K562 (cell line): ENCODE results near the gene LRRC8C. TPM values are rescaled to one million over a fixed set of nuclear protein-coding genes. Genes with fewer than 3 reads are reported as not detected.
A peak's percentile ranks its signal among the peaks of the same experiment; 100 is the strongest.

ENCODE experiments used
- ARID4B ChIP-seq: sonication (generic); formaldehyde crosslinking; IDR thresholded peaks from 2 replicates; pipeline ENCODE4 v1.8.0; 2022; ENCODE audit warnings: mild to moderate bottlenecking, missing genetic modification reagents
- ATF2 ChIP-seq: sonication (generic); formaldehyde crosslinking; IDR thresholded peaks from 2 replicates; pipeline ENCODE4 v1.8.1; 2022; ENCODE audit warnings: missing genetic modification reagents
- ATF4 ChIP-seq: fragments of 450-650 bp; formaldehyde crosslinking; IDR thresholded peaks from 2 replicates; pipeline ENCODE4 v1.4.0; 2022; ENCODE audit warnings: mild to moderate bottlenecking, moderate library complexity
- CTBP1 ChIP-seq: fragments of 450-650 bp; IDR thresholded peaks from 2 replicates; pipeline ENCODE4 v1.6.1; 2016; ENCODE audit warnings: borderline replicate concordance
- ERF ChIP-seq: fragments of 450-650 bp; formaldehyde crosslinking; IDR thresholded peaks from 2 replicates; pipeline ENCODE4 v1.4.0; 2020; ENCODE audit warnings: mild to moderate bottlenecking, mixed read lengths
- EZH2 ChIP-seq: IDR thresholded peaks from 2 replicates; pipeline ENCODE4 v1.6.1; 2012; ENCODE audit warnings: low read depth, mild to moderate bottlenecking, inconsistent platforms, low read length, borderline replicate concordance
- GABPB1 ChIP-seq: sonication (generic); formaldehyde crosslinking; IDR thresholded peaks from 2 replicates; pipeline ENCODE4 v1.8.0; 2022; ENCODE audit warnings: mild to moderate bottlenecking, missing genetic modification reagents
- GABPB2 ChIP-seq: fragments of 250-450 bp; sonication (Bioruptor Pico); conservative IDR thresholded peaks from 2 replicates; pipeline ENCODE4 v1.5.1; 2021; ENCODE audit warnings: mild to moderate bottlenecking
- JUN ChIP-seq, 2 experiments: sonication (generic) in 1 of 2; formaldehyde crosslinking in 1 of 2; IDR thresholded peaks; 2 replicates each; pipeline versions ENCODE4 v1.6.1 to v1.8.0; 2012 to 2022; ENCODE audit warnings: borderline replicate concordance in 2 of 2, mild to moderate bottlenecking in 2 of 2, improper control_type of control experiment in 1 of 2, low read depth in 1 of 2, low read length in 1 of 2, missing genetic modification reagents in 1 of 2
- KAT8 ChIP-seq: fragments of 450-650 bp; IDR thresholded peaks from 2 replicates; pipeline ENCODE4 v1.6.1; 2016; ENCODE audit warnings: low read depth, mild to moderate bottlenecking
- L3MBTL2 ChIP-seq: fragments of 450-650 bp; IDR thresholded peaks from 2 replicates; pipeline ENCODE4 v1.6.1; 2016; ENCODE audit warnings: mild to moderate bottlenecking, moderate library complexity
- MED1 ChIP-seq: sonication (generic); formaldehyde crosslinking; IDR thresholded peaks from 2 replicates; pipeline ENCODE4 v1.8.1; 2023; ENCODE audit warnings: missing genetic modification reagents, borderline replicate concordance
- MEF2D ChIP-seq: conservative IDR thresholded peaks from 2 replicates; pipeline ENCODE4 v1.6.1; 2016; ENCODE audit warnings: low read depth, missing genetic modification characterization, missing compliant biosample characterization
- NELFE ChIP-seq: IDR thresholded peaks from 2 replicates; pipeline ENCODE4 v1.6.1; 2011; ENCODE audit warnings: mild to moderate bottlenecking; ENCODE audit not compliant: insufficient read depth, insufficient read length
- NR1H2 ChIP-seq: sonication (generic); formaldehyde crosslinking; IDR thresholded peaks from 2 replicates; pipeline ENCODE4 v1.4.0; 2020; ENCODE audit warnings: mild to moderate bottlenecking, missing genetic modification reagents
- POLR2A ChIP-seq: fragments of 450-650 bp; conservative IDR thresholded peaks from 2 replicates; pipeline ENCODE4 v1.6.1; 2016
- RAD21 ChIP-seq, 2 experiments: fragments of 250-450 bp in 1 of 2; fragments of 450-650 bp in 1 of 2; sonication (Bioruptor Pico) in 1 of 2; formaldehyde crosslinking in 1 of 2; IDR thresholded peaks in 1 of 2; conservative IDR thresholded peaks in 1 of 2; 2 replicates each; pipeline versions ENCODE4 v1.4.0 to v1.8.0; 2020 to 2022; ENCODE audit warnings: mild to moderate bottlenecking in 2 of 2, moderate library complexity in 1 of 2
- SMARCE1 ChIP-seq: fragments of 450-650 bp; IDR thresholded peaks from 2 replicates; pipeline ENCODE4 v1.7.1; 2016; ENCODE audit warnings: mild to moderate bottlenecking
- VEZF1 ChIP-seq: fragments of 200-800 bp; sonication (Bioruptor generic); IDR thresholded peaks from 2 replicates; pipeline ENCODE4 v1.6.1; 2017; ENCODE audit warnings: missing genetic modification characterization, missing compliant biosample characterization
- ZFP30 ChIP-seq: fragments of 250-450 bp; sonication (Bioruptor Pico); IDR thresholded peaks from 2 replicates; pipeline ENCODE4 v1.8.0; 2022; ENCODE audit warnings: moderate library complexity, mild to moderate bottlenecking, inconsistent platforms, borderline replicate concordance
- ZFX ChIP-seq: sonication (generic); formaldehyde crosslinking; IDR thresholded peaks from 2 replicates; pipeline ENCODE4 v1.8.0; 2022; ENCODE audit warnings: mild to moderate bottlenecking, missing genetic modification reagents, moderate library complexity
- polyA plus RNA-seq, 8 experiments: library from polyadenylated mRNA; depleted of rRNA in 4 of 8; stranded (reverse) in 5 of 8; unstranded in 3 of 8; fragments of >200 nt; fragmentation: Nextera tagmentation in 2 of 8; fragmentation: Illumina TruSeq in 1 of 8; extraction: Ambion mirVana in 2 of 8; extraction: Trizol in 1 of 8; gene quantifications; 2 replicates each; pipeline versions ENCODE4 v1.2.1 to v1.2.3, GENCODE V29; 2011 to 2014; ENCODE audit warnings: inconsistent platforms in 1 of 8, missing spikeins in 1 of 8
- total RNA-seq, 7 experiments: library from RNA; depleted of rRNA in 6 of 7; stranded (reverse); fragments of >200 nt in 6 of 7; fragmentation: Illumina TruSeq in 2 of 7; extraction: Trizol in 2 of 7; gene quantifications; 2 replicates each; pipeline versions ENCODE4 v1.2.1 to v1.2.3, GENCODE V29; 2011 to 2021; ENCODE audit warnings: low replicate concordance in 1 of 7

LRRC8C gene
- total and polyA plus RNA-seq, 9 of the 15 experiments (the other 6 are each of a cell fraction or from before 2014, with no cell fraction given), result 1.00 to 12.5 (median 4.5) TPM

GRCh38 chr1:89632657-89633247 is at the start of gene LRRC8C (continued):
- TF ChIP-seq ZFX (CRISPR knock-in tag) (peak; percentile 45; the same call in 1 of the 2 replicates), VEZF1 (CRISPR knock-in tag) (peak; percentile 86), L3MBTL2 (peak; percentile 5; the same call in 1 of the 2 replicates), EZH2 (no peak), GABPB1 (no peak; the same call in 1 of the 2 replicates), CTBP1 (peak; percentile 74), JUN (IDR thresholded peaks at IDR 0.05; ENCODE audit: borderline replicate concordance, low read depth, low read length) (no peak), JUN (CRISPR knock-in tag; IDR thresholded peaks at IDR 0.05; ENCODE audit: borderline replicate concordance) (no peak), ARID4B (CRISPR knock-in tag) (no peak), MED1 (no peak), ATF4 (no peak), ERF (CRISPR knock-in tag) (no peak), ATF2 (CRISPR knock-in tag) (no peak), ZFP30 (CRISPR knock-in tag) (no peak), RAD21 (CRISPR knock-in tag; conservative IDR thresholded peaks at IDR 0.05 in 1 of 2, IDR thresholded peaks at IDR 0.05 in 1 of 2) (peak; percentile 59 to 86; a peak in 3 of 4 replicates), SMARCE1 (no peak; the same call in 1 of the 2 replicates), MEF2D (tag) (no peak), NELFE (no peak), POLR2A (peak; percentile 47; the same call in 1 of the 2 replicates), GABPB2 (CRISPR knock-in tag) (no peak), KAT8 (no peak), NR1H2 (CRISPR knock-in tag) (no peak)
